Nephron progenitor cell (in vitro differentiated cells): ENCODE measurements around the gene SFTPB.
A peak's percentile ranks its signal among the peaks of the same experiment; 100 is the strongest.

Experiments used
- DNase-seq: peaks from one replicate; pipeline ENCODE4 v3.0.0; 2021
- H3K27ac Mint-ChIP-seq: 2 replicates; pipeline ENCODE4 v1.8.0; 2021; ENCODE audit warnings: mild to moderate bottlenecking, moderate library complexity, mixed read lengths
- H3K27me3 Mint-ChIP-seq: 2 replicates; pipeline ENCODE4 v1.8.0; 2021; ENCODE audit warnings: mild to moderate bottlenecking, low read depth, mixed read lengths; ENCODE audit not compliant: poor library complexity
- H3K36me3 Mint-ChIP-seq: 2 replicates; pipeline ENCODE4 v1.8.0; 2021; ENCODE audit warnings: low read depth, mixed read lengths
- H3K4me1 Mint-ChIP-seq: 2 replicates; pipeline ENCODE4 v1.8.0; 2021; ENCODE audit warnings: mixed read lengths
- H3K4me3 Mint-ChIP-seq: 2 replicates; pipeline ENCODE4 v1.8.0; 2021; ENCODE audit warnings: mild to moderate bottlenecking, moderate library complexity, mixed read lengths
- H3K9me3 Mint-ChIP-seq: 2 replicates; pipeline ENCODE4 v1.8.0; 2021; ENCODE audit warnings: mild to moderate bottlenecking, moderate library complexity, mixed read lengths
- CTCF ChIP-seq: fragments of 200-600 bp; sonication (generic); IDR thresholded peaks from 2 replicates; pipeline ENCODE4 v1.5.0; 2021; ENCODE audit warnings: antibody characterized with exemption

Gene SFTPB

GRCh38 chr2:85708641-85709040, 40.6 kb upstream of the SFTPB start:
- Mint-ChIP-seq H3K27me3 (peaks cover 16% of the 10 kb centered on the region), H3K36me3 (no peaks in the 10 kb centered on the region), H3K27ac (no peak overlapping the region), H3K4me3 (no peak overlapping the region), H3K4me1 (peaks cover 13% of the 10 kb centered on the region), H3K9me3 (no peaks in the 10 kb centered on the region)
- TF ChIP-seq CTCF = no peak
- DNase-seq = no peak

- no peak overlapping the region for H3K27ac Mint-ChIP-seq
- H3K4me3 Mint-ChIP-seq = no peak overlapping the region
- H3K27me3 Mint-ChIP-seq = peaks cover 28% of the 10 kb centered on the region
- TF ChIP-seq CTCF = peak; percentile 80
- peaks cover 13% of the 10 kb centered on the region for H3K4me1 Mint-ChIP-seq
- H3K36me3 Mint-ChIP-seq = no peaks in the 10 kb centered on the region
- H3K9me3 Mint-ChIP-seq = no peaks in the 10 kb centered on the region
- peak; percentile 60 for DNase-seq
Observed at GRCh38 chr2:85707304-85707703, 39.3 kb upstream of the SFTPB start.

- H3K4me1 Mint-ChIP-seq = peaks cover 13% of the 10 kb centered on the region
- no peaks in the 10 kb centered on the region for H3K36me3 Mint-ChIP-seq
Observed at GRCh38 chr2:85706599-85707296, 38.7 kb upstream of the SFTPB start.

GRCh38 chr2:85706063-85706462, 38.1 kb upstream of the SFTPB start:
- H3K4me1 Mint-ChIP-seq = peaks cover 7% of the 10 kb centered on the region
- no peaks in the 10 kb centered on the region for H3K9me3 Mint-ChIP-seq
- H3K4me3 Mint-ChIP-seq = no peak overlapping the region
- H3K27ac Mint-ChIP-seq = no peak overlapping the region
- no peak for DNase-seq
- H3K27me3 Mint-ChIP-seq = peaks cover 28% of the 10 kb centered on the region
- no peaks in the 10 kb centered on the region for H3K36me3 Mint-ChIP-seq
- TF ChIP-seq CTCF = no peak

More at GRCh38 chr2:85706599-85707296, 38.7 kb upstream of the SFTPB start:
- Mint-ChIP-seq H3K9me3 (no peaks in the 10 kb centered on the region), H3K27ac (no peak overlapping the region), H3K4me3 (no peak overlapping the region), H3K27me3 (peaks cover 28% of the 10 kb centered on the region)
- TF ChIP-seq CTCF = no peak
- DNase-seq = no peak

GRCh38 chr2:85705680-85706039, 37.7 kb upstream of the SFTPB start:
- H3K4me1 Mint-ChIP-seq = peaks cover 3% of the 10 kb centered on the region
- TF ChIP-seq CTCF = no peak
- H3K27me3 Mint-ChIP-seq = peaks cover 28% of the 10 kb centered on the region
- H3K27ac Mint-ChIP-seq = no peak overlapping the region
- H3K36me3 Mint-ChIP-seq = no peaks in the 10 kb centered on the region
- no peak for DNase-seq
- no peak overlapping the region for H3K4me3 Mint-ChIP-seq
- H3K9me3 Mint-ChIP-seq = no peaks in the 10 kb centered on the region
